Chondrocyte (in vitro differentiated cells): ENCODE results near the gene XPO6. TPM values are rescaled to one million over a fixed set of nuclear protein-coding genes. Genes with fewer than 3 reads are reported as not detected.

Source experiments
- DNase-seq: peaks from one replicate; pipeline ENCODE4 v3.0.0; 2021; ENCODE audit warnings: mixed read lengths, low spot score
- H3K27ac Mint-ChIP-seq: one replicate; pipeline ENCODE4 v1.8.0; 2021; ENCODE audit warnings: mild to moderate bottlenecking, moderate library complexity, mixed read lengths; ENCODE audit not compliant: unreplicated experiment
- H3K27me3 Mint-ChIP-seq: 2 replicates; pipeline ENCODE4 v1.8.0; 2021; ENCODE audit warnings: low read depth, mixed read lengths
- H3K36me3 Mint-ChIP-seq: 2 replicates; pipeline ENCODE4 v1.8.0; 2021; ENCODE audit warnings: low read depth, mixed read lengths
- H3K4me1 Mint-ChIP-seq: 2 replicates; pipeline ENCODE4 v1.8.0; 2021; ENCODE audit warnings: low read depth, mild to moderate bottlenecking, mixed read lengths
- H3K4me3 Mint-ChIP-seq: one replicate; pipeline ENCODE4 v1.8.0; 2021; ENCODE audit warnings: mild to moderate bottlenecking, moderate library complexity, mixed read lengths; ENCODE audit not compliant: unreplicated experiment
- H3K9me3 Mint-ChIP-seq: 2 replicates; pipeline ENCODE4 v1.8.0; 2021; ENCODE audit warnings: low read depth, mixed read lengths
- CTCF ChIP-seq: fragments of 200-600 bp; sonication (generic); IDR thresholded peaks from 2 replicates; pipeline ENCODE4 v1.5.0; 2021; ENCODE audit warnings: antibody characterized with exemption, mild to moderate bottlenecking, moderate library complexity
- total RNA-seq: library from RNA; stranded (reverse); gene quantifications from 3 replicates; pipeline ENCODE4 v1.2.1, GENCODE V29; 2021

Gene XPO6
- total RNA-seq, 1 donor from 2014 or later, result 124 TPM

GRCh38 chr16:28218109-28218508 is 6.3 kb upstream of the XPO6 start:
- DNase-seq, result no peak
- no peak overlapping the region for H3K27ac Mint-ChIP-seq
- TF ChIP-seq CTCF, result peak; percentile 77
- no peaks in the 10 kb centered on the region for H3K9me3 Mint-ChIP-seq
- H3K4me1 Mint-ChIP-seq, result peaks cover 6% of the 10 kb centered on the region
- no peaks in the 10 kb centered on the region for H3K36me3 Mint-ChIP-seq
- no peak overlapping the region for H3K4me3 Mint-ChIP-seq
- no peaks in the 10 kb centered on the region for H3K27me3 Mint-ChIP-seq

DNA sequence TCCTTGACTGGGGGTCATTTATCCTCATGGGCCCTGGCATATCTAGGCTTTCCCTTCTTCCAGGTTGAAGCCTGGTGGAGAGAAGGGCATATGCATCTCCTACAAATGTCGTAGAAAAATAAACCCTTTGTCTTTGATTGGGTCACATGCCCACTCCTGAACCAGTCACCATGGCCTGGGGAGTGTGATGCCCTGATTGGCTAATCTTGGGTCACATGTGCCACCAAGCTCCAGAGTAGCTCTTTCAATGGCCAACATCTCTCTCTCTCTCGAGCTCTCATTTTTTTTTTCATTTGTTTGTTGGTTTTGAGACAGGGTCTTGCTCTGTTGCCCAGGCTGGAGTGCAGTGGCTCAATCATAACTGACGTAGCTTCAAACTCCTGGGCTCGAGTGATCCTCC is 5.6 kb upstream of the XPO6 start:
- no peaks in the 10 kb centered on the region for H3K36me3 Mint-ChIP-seq
- H3K4me3 Mint-ChIP-seq, result no peak overlapping the region
- H3K27me3 Mint-ChIP-seq, result no peaks in the 10 kb centered on the region
- DNase-seq, result no peak
- peaks cover 13% of the 10 kb centered on the region for H3K4me1 Mint-ChIP-seq
- H3K27ac Mint-ChIP-seq, result no peak overlapping the region
- no peaks in the 10 kb centered on the region for H3K9me3 Mint-ChIP-seq
- no peak for TF ChIP-seq CTCF

- Mint-ChIP-seq H3K27me3 (no peaks in the 10 kb centered on the region), H3K36me3 (peaks cover 2% of the 10 kb centered on the region), H3K9me3 (no peaks in the 10 kb centered on the region), H3K4me1 (peaks cover 40% of the 10 kb centered on the region), H3K27ac (peak overlapping the region; percentile 65), H3K4me3 (no peak overlapping the region)
- DNase-seq, result no peak
- no peak for TF ChIP-seq CTCF
These were observed 1.6 kb upstream of the XPO6 start for GRCh38 chr16:28213396-28213795.

- Mint-ChIP-seq H3K27me3 (no peaks in the 10 kb centered on the region), H3K36me3 (peaks cover 3% of the 10 kb centered on the region), H3K27ac (peak overlapping the region; percentile 96), H3K4me3 (peak overlapping the region; percentile 86), H3K9me3 (no peaks in the 10 kb centered on the region), H3K4me1 (peaks cover 46% of the 10 kb centered on the region)
- TF ChIP-seq CTCF, result no peak
- DNase-seq, result peak; percentile 37
These were observed 738 bp upstream of the XPO6 start for GRCh38 chr16:28212532-28212873.

DNA sequence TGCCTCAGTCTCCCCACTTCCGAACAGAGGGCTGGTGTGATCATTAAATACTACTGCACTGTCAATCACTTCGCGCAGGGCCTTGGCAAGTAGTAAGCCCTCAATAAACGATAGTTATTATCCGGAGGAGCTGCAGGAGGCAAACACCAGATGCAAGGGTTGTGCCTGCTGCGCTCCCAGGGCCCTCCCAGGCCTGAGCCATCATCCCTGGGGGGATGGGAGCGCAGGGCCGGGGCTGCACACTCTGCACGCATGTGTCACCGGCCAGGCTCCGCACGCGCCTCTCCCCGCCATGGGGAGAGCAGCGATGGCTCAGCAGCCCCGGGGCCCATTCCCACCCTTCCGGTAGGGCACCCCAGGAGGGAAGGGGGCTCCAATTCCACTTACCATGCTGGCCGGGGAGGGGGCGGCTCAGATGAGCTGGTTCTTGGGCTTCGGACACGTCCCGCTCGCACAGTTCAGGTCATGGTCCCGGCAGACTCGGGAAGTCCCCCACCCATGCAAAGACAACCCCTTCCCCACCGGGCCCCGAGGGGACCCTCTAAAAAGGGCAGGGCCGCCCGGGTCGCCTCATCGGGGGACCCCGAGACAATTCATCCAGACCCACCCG is 681 bp downstream of the XPO6 start:
- H3K9me3 Mint-ChIP-seq, result no peaks in the 10 kb centered on the region
- peak overlapping the region; percentile 88 for H3K27ac Mint-ChIP-seq
- H3K4me1 Mint-ChIP-seq, result peaks cover 48% of the 10 kb centered on the region
- peak; percentile 72 for DNase-seq
- H3K4me3 Mint-ChIP-seq, result peak overlapping the region; percentile 92
- H3K36me3 Mint-ChIP-seq, result peaks cover 5% of the 10 kb centered on the region
- no peak for TF ChIP-seq CTCF
- no peaks in the 10 kb centered on the region for H3K27me3 Mint-ChIP-seq
